Measurements from ENCODE around the gene CUTA.

Gene CUTA, protein sequence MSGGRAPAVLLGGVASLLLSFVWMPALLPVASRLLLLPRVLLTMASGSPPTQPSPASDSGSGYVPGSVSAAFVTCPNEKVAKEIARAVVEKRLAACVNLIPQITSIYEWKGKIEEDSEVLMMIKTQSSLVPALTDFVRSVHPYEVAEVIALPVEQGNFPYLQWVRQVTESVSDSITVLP

DNA sequence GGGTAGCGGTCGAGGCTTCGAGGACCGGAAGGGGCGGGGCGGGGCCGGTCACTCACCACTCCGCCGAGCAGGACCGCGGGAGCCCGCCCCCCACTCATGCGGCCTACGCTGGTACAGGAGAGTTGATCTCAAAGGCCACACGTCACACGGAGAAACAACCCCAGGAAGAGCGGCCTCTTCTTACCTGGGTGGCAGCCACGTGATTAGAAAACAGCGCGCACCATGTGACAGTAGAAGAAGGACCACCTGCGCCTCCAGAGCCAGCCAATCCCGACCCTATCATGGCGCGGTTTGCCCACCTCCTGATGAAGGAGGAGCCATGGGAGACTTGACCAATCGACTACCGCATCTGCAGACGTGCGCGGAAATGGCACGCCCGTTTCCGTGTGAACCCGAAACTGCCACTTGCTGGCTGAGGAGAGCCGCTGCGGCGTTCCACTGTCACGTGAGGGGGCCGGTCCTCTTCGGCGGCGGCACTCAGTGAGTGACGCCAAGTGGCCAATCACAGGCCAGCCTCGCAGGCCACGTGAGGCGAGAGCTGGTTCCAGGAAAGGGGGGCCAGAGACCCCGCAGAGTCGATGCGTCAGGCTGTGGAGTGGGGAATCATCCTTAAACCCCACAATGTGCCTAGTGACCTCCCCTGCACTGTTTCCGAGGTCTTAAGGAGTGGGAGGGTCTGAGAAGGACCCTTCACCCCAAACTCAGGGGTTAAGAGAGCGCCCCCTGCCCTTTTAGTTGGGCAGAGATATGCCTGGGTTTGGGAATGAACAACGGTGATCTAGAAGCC is at the start of gene CUTA:
Gene CUTA (minus strand): TSS at position 205 of the 787 bp plus-strand sequence. CDS start 107 bp downstream, at position 98.
- in situ Hi-C loops (cut with MboI; ENCODE audit: low pct_unique_long_range_greater_than_20kb, low sequenced_read_pairs): no loop called here
- peak; percentile 100 for DNase-seq

DNA sequence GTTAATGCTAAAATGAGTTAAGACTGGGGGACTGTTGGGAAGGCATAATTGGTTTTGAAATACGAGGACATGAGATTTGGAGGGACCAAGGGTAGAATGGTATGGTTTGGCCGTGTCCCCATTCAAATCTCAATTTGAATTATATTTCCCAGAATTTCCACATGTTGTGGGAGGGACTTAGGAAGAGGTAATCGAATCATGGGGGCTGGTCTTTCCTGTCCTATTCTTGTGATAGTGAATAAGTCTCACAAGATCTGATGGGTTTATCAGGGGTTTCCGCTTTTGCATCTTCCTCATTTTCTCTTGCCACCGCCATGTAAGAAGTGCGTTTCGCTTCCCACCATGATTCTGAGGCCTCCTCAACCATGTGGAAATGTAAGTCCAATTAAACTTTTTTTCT is 49.2 kb upstream of the CUTA start:
- in situ Hi-C loops (cut with MboI; ENCODE audit: low pct_unique_long_range_greater_than_20kb, low sequenced_read_pairs): no loop called here
- no peak for DNase-seq

DNA sequence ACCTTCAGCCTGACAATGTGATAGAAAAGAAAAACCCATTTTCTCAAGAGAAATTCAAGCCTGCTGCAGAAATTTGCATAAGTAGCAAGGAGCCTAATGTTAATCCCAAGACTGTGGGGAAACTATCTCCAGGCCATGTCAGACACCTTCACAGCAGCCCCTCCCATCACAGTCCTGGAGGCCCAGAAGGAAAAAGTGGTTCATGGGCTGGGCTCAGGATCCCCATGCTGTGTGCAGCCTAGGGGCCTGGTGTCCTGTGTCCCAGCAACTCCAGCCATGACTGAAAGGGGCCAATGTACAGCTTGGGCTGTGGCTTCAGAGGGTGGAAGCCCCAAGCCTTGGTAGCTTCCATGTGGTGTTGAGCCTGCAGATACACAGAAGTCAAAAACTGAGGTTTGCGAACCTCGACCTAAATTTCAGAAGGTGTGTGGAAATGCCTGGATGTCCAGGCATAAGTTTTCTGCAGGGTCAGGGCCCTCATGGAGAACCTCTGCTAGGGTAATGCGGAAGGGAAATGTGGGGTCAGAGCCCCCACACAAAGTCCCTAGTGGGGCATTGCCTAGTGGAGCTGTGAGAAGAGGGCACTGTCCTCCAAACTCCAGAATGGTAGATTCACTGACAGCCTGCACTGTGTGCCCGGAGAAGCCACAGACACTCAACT is 48.3 kb upstream of the CUTA start:
- no peak for DNase-seq
- in situ Hi-C loops (cut with MboI; ENCODE audit: low pct_unique_long_range_greater_than_20kb, low sequenced_read_pairs): no loop called here

DNA sequence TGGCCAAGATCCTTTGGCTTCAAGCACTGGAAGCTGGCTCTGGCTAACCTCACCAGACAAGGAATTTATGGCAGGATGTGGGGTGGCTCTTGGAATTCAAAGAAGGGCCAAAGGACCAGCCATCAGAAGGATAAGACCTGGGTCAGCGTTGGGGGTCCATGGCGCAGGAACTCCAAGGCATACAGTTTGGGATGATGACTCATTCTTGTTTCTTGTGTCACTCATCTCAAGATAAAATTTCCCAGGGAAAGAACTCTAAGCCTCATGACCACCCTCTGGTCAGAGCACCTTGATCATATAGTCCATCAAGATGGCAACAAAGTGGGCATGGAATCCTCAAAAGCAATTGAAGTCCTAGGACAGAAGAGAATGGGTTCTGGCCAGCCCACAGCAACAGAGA is 41.3 kb upstream of the CUTA start:
- no peak for DNase-seq
- in situ Hi-C loops (cut with MboI; ENCODE audit: low pct_unique_long_range_greater_than_20kb, low sequenced_read_pairs): no loop called here

DNA sequence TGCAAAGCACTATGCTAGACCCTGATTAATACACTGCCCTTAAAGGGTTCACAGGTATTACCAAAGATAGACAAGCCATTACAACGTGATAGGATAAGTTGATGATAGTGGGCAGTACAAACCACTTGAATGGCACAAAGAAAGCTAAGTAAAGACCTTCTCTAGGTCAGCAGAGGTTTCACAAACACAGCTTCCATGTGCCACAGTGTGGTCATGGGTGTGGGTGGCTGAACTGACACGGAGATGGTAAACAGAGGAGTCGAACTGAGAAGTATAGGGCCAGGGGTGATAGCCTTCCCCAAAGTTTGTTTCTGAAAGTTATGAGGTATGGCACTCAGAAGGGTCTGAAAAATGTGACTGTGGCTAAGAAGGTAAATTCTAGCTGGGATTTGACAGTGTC is 40.8 kb upstream of the CUTA start:
- in situ Hi-C loops (cut with MboI; ENCODE audit: low pct_unique_long_range_greater_than_20kb, low sequenced_read_pairs): no loop called here

DNA sequence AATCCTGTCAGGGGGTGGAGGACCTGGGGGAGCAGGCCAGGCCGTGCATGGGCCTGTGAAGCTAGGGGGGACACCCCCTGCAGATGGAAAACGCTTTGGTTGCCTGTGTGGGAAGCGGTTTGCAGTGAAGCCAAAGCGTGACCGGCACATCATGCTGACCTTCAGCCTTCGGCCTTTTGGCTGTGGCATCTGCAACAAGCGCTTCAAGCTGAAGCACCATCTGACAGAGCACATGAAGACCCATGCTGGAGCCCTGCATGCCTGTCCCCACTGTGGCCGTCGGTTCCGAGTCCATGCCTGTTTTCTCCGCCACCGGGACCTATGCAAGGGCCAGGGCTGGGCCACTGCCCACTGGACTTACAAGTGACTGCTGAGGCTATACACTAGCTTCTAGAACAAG is 38.2 kb upstream of the CUTA start:
- in situ Hi-C loops (cut with MboI; ENCODE audit: low pct_unique_long_range_greater_than_20kb, low sequenced_read_pairs): no loop called here
- DNase-seq: no peak

More for the DNA sequence above, 40.8 kb upstream of the CUTA start:
- DNase-seq: no peak

DNA sequence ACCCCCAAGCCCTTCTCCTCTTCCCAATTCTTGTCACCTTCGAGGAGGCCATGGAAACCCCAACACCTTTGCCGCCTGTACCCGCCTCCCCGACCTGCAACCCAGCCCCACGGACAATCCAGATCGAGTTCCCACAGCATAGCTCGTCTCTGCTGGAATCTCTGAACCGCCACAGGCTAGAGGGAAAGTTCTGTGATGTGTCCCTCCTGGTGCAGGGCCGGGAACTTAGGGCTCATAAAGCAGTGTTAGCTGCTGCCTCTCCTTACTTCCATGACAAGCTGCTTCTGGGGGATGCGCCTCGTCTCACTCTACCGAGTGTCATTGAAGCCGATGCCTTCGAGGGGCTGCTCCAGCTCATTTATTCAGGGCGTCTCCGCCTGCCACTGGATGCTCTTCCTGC is 37.1 kb upstream of the CUTA start:
- no peak for DNase-seq
- in situ Hi-C loops (cut with MboI; ENCODE audit: low pct_unique_long_range_greater_than_20kb, low sequenced_read_pairs): no loop called here

DNA sequence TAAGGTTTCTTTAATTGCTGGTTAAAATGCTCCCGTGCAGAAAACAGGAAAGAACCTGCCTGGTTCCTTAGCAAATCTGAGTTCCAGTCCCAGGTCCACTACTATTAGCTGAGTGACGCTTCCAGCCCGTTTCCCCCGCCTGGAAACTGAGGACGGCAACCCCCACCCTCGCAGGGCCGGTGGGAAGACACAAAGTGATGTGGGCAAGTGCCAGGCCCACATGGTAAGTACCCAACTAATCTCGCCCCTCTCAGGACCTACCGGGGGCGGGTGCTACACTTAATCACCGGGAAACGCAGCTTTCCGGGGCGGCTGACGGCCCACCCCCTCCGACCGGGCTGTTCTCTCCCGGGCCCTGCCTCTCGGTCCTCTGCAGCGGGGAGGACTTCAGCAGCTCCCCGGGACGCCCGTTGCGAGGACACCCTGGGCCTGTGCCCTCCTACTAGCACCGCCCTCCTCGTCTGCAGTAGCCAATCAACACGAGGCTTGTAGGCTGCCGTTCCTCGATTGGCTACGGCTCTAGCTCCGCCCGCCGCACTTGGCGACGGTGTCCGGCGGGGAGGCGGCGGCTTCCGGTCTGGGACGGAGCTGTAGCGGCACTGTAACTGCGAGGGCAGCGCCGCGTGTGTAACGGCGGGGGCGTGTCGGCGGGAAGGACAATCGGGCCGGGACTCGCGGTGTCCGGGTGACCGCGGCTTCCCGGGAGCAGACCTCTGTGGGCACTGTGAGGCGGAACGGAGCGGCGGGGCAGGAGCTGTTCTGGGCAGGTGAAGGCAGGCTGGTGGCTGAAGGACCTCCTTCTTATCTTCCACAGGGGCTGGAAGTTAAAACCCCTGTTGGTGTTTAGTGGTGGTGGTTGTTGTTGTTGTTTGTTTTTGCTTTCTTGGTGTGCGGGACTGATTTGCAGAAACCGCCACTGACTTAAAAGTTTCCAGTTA is 36.4 kb upstream of the CUTA start, which contains the start of gene ZBTB9:
Gene ZBTB9 (plus strand): TSS at position 568 of the 938 bp plus-strand sequence. CDS start 525 bp downstream, outside the sequence.
- in situ Hi-C loops (cut with MboI; ENCODE audit: low pct_unique_long_range_greater_than_20kb, low sequenced_read_pairs): no loop called here

DNA sequence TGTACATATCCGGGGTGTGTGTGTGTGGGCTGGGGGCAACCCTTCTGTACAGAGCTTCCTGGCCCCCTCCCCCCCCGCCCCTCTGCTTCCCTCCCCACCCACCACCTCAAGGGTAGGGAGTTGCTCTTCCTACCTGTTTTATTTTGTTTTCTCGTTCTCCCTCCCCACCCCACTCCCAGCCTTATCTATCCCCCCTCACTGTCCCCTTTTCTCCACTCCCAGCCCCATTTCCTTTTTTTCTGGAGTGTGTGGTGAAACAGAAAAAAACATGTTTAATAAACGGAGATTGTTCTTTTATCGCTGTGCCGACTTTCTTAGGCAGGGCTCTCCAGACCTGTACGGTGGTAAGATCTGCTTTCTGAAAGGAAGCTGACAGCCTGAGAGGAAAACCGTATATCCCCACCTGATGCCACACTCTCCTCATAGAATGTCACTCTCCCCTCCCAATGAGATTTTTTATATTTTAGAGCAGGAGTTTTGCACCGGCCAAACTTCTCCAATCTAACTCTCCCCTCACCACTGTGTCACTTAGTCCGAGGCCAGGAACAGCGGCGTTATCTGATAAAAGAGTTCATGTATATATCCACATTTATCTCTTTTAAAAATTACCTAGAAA is 35.6 kb upstream of the CUTA start:
- peak; percentile 27 for DNase-seq
- in situ Hi-C loops (cut with MboI; ENCODE audit: low pct_unique_long_range_greater_than_20kb, low sequenced_read_pairs): no loop called here

More for the DNA sequence above, 36.4 kb upstream of the CUTA start, which contains the start of gene ZBTB9:
- peak; percentile 95 for DNase-seq

DNA sequence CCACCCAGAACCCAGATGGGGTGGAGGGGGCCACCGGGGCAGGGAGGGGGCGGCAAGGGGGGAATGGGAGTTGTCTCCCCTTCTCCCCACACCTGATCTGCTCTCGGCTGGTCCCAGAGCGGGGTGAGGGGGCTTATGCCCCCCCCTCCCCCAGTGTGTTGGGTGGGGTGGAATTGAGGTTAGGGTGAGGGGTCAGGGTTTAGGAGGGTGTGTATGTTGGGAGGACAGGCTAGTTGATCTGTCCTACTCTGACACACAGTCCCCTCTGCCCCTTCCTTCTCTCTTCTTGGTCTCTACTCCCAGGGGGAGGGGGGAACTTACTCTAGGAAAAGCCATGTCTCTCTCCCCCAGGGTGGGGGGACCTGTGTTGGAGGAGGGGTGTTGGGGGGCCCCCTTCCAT is 34.6 kb upstream of the CUTA start:
- in situ Hi-C loops (cut with MboI; ENCODE audit: low pct_unique_long_range_greater_than_20kb, low sequenced_read_pairs): no loop called here
- no peak for DNase-seq

DNA sequence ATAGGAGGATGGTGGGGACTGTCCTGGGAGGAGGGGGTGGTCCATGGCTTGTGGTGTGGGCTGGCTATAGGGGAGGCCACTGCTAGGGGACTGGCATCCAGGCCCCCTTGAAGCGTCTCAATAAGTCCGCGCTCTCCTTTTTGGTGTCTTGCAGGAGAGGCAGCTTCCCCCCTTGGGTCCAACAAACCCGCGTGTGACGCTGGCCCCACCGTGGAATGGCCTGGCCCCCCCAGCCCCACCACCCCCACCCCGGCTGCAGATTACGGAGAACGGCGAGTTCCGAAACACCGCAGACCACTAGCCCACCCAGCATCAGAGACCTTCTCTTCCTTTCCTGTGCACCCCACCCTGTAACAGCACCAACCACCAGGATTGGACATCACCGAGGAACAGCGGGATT is 33.7 kb upstream of the CUTA start:
- in situ Hi-C loops (cut with MboI; ENCODE audit: low pct_unique_long_range_greater_than_20kb, low sequenced_read_pairs): no loop called here
- DNase-seq: no peak

DNA sequence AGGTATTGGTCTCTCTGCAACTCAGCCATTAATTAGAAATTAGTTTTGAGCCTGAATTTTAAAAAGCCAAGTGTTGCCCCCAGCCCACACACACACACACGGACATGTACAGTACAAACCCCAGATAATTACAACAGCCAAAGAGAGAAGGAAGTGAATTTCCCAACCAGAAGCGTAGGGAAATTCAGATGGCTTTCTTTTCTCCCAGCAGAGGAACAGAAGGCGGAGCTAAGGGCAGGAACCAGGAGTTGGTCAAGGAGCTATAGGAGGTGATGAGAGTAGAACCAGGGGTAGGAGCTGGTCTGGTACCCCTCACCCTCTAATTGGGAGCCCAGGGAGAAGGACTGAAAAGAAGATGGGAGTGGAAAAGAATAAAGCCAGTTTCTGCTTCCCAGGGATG is 32.5 kb upstream of the CUTA start:
- in situ Hi-C loops (cut with MboI; ENCODE audit: low pct_unique_long_range_greater_than_20kb, low sequenced_read_pairs): no loop called here
- peak; percentile 27 for DNase-seq

DNA sequence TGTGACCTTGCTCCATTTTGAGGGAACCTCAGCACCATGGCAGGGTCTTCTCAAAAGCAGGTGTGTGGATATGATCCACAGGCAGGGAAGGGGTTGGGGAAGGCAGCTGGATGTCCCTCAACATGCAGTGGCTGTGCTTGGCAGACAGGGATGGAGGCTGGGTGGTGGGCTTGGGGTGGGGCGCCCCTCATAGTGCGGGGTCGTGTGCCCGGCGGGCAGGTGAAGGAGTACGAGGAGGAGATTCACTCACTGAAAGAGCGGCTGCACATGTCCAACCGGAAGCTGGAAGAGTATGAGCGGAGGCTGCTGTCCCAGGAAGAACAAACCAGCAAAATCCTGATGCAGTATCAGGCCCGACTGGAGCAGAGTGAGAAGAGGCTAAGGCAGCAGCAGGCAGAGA is 28.4 kb upstream of the CUTA start:
- DNase-seq: no peak
- in situ Hi-C loops (cut with MboI; ENCODE audit: low pct_unique_long_range_greater_than_20kb, low sequenced_read_pairs): no loop called here

DNA sequence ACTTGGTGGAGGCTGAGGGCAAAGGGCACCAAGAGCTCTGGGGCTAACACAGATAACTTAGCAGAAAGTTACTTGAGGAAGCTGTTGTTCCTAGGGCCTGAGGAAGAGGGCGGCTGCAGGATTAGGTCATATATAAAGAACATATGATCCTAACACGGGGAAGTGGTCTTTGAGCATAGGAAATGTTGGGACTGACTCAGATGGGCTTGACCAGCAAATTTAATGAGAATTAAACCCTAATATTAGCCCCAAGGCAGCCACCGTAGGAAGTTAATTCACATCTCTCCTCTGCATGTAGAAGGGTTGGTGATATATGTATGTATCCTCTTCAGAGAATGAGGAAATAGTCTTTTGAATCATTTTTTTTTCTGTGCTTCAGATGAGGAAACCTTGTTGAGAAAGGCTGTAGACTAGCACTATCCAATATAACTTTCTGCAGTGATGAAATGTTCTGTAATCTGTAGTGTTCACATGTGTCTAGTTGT is 27.3 kb upstream of the CUTA start:
- no peak for DNase-seq
- in situ Hi-C loops (cut with MboI; ENCODE audit: low pct_unique_long_range_greater_than_20kb, low sequenced_read_pairs): no loop called here

DNA sequence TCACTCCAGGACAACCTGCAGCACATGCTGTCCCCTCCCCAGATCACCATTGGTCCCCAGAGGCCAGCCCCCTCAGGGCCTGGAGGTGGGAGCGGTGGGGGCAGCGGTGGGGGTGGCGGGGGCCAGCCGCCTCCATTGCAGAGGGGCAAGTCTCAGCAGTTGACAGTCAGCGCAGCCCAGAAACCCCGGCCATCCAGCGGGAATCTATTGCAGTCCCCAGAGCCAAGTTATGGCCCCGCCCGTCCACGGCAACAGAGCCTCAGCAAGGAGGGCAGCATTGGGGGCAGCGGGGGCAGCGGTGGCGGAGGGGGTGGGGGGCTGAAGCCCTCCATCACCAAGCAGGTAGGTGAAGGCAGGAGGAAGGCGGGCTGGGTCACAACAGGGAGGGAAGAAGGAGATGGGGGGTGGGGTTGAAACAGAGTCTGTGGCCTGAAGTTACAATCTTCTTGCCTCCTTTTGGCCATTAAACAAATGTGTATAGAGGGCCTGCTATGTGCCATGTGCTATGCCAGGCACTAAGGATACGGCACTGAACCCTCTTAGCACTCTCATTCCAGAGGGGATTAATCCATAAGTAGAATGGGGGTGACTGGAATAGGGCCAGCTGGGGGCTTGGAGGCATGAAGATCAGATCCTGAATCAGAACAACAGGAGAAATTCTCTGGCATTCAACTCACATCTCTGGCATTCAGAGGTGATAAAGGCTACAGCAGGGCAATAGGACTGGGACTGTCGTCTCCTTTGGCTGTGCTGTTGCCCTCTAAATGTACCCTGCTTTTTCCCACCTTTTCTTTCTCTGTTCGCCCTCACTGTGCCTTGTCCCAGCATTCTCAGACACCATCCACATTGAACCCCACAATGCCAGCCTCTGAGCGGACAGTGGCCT is 26.0 kb upstream of the CUTA start:
- in situ Hi-C loops (cut with MboI; ENCODE audit: low pct_unique_long_range_greater_than_20kb, low sequenced_read_pairs): no loop called here
- no peak for DNase-seq

DNA sequence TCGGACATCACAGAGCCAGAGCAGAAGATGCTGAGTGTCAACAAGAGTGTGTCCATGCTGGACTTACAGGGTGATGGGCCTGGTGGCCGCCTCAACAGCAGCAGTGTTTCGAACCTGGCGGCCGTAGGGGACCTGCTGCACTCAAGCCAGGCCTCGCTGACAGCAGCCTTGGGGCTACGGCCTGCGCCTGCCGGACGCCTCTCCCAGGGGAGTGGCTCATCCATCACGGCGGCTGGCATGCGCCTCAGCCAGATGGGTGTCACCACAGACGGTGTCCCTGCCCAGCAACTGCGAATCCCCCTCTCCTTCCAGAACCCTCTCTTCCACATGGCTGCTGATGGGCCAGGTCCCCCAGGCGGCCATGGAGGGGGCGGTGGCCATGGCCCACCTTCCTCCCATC is 25.1 kb upstream of the CUTA start:
- in situ Hi-C loops (cut with MboI; ENCODE audit: low pct_unique_long_range_greater_than_20kb, low sequenced_read_pairs): no loop called here
- DNase-seq: no peak

DNA sequence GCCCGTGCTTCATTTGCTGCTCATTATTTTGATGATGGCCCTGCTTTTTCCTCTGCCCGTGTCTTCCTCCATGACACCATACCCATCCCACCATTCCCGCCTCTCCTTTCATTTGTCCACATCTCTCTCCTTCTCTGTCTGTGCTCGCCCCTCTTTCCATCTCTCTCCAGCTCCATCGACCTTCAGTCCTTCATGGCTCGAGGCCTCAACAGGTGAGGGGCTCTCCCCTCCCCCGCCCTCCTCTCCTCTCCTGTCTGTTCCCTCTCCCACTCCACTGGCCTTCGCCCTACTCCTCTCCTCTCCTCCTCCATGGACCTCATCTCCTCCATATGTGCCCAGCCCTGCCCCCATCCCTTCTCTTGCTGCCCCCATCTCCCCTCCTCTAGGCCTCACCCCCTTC is 24.4 kb upstream of the CUTA start:
- in situ Hi-C loops (cut with MboI; ENCODE audit: low pct_unique_long_range_greater_than_20kb, low sequenced_read_pairs): no loop called here
- DNase-seq: no peak

DNA sequence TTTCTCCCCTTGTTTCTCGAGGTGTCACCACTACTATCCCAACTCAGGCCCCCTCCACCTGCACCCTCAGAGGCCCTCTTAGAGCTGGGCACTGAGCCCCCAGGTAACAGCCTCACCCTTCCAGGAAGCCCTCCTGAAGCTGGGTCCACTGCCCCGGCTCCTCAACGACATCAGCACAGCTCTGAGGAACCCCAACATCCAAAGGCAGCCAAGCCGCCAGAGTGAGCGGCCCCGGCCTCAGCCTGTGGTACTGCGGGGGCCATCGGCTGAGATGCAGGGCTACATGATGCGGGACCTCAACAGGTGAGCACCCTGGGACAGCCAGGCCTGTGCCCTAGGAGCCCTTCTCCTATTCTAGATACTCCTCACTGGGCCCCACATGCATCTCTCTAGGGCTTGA is 23.6 kb upstream of the CUTA start:
- DNase-seq: no peak
- in situ Hi-C loops (cut with MboI; ENCODE audit: low pct_unique_long_range_greater_than_20kb, low sequenced_read_pairs): no loop called here
